ENCODE measurements around the gene KATNAL1.

KATNAL1 gene

GRCh38 chr13:30339738-30340330 lies 32.5 kb upstream of the KATNAL1 start:
- no peak for DNase-seq (ENCODE audit: low read depth)
- no peak for TF ChIP-seq CTCF (conservative IDR thresholded peaks at IDR 0.05; ENCODE audit: low read depth, low read length)
- H3K4me3 ChIP-seq (ENCODE audit: low read length): no peak overlapping the region

- H3K4me3 ChIP-seq (ENCODE audit: low read length): no peak overlapping the region
- DNase-seq (ENCODE audit: low read depth): no peak
- no peak for TF ChIP-seq CTCF (conservative IDR thresholded peaks at IDR 0.05; ENCODE audit: low read depth, low read length)
Observed at GRCh38 chr13:30338952-30339351, 31.6 kb upstream of the KATNAL1 start.

- DNase-seq (ENCODE audit: low read depth): no peak
- no peak overlapping the region for H3K4me3 ChIP-seq (ENCODE audit: low read length)
- TF ChIP-seq CTCF (conservative IDR thresholded peaks at IDR 0.05; ENCODE audit: low read depth, low read length): no peak
Observed at GRCh38 chr13:30338331-30338851, 31.0 kb upstream of the KATNAL1 start.

GRCh38 chr13:30337061-30337610 lies 29.8 kb upstream of the KATNAL1 start:
- no peak for DNase-seq (ENCODE audit: low read depth)
- no peak for TF ChIP-seq CTCF (conservative IDR thresholded peaks at IDR 0.05; ENCODE audit: low read depth, low read length)
- no peak overlapping the region for H3K4me3 ChIP-seq (ENCODE audit: low read length)

GRCh38 chr13:30334663-30335386 lies 27.5 kb upstream of the KATNAL1 start:
- H3K4me3 ChIP-seq (ENCODE audit: low read length): no peak overlapping the region
- TF ChIP-seq CTCF (conservative IDR thresholded peaks at IDR 0.05; ENCODE audit: low read depth, low read length): peak; percentile 48
- DNase-seq (ENCODE audit: low read depth): no peak

- no peak for TF ChIP-seq CTCF (conservative IDR thresholded peaks at IDR 0.05; ENCODE audit: low read depth, low read length)
- H3K4me3 ChIP-seq (ENCODE audit: low read length): no peak overlapping the region
- DNase-seq (ENCODE audit: low read depth): no peak
Observed at GRCh38 chr13:30333616-30334015, 26.3 kb upstream of the KATNAL1 start.
